SK-N-SH treated with all-trans-retinoic acid at 6 μM for 48 hours (cell line): ENCODE measurements around the gene TMEM176B.

Source experiments
- CSDC2 ChIP-seq: fragments of 250-450 bp; sonication (Bioruptor Pico); IDR thresholded peaks from 2 replicates; pipeline ENCODE4 v1.5.0; 2020; ENCODE audit warnings: mild to moderate bottlenecking, moderate library complexity
- OSR1 ChIP-seq: fragments of 250-450 bp; sonication (Bioruptor Pico); IDR thresholded peaks from 2 replicates; pipeline ENCODE4 v1.8.0; 2022; ENCODE audit warnings: moderate library complexity, mild to moderate bottlenecking, inconsistent platforms
- PPARA ChIP-seq: fragments of 250-450 bp; sonication (Bioruptor Pico); IDR thresholded peaks from 2 replicates; pipeline ENCODE4 v1.5.0; 2020; ENCODE audit warnings: mild to moderate bottlenecking, borderline replicate concordance
- RARB ChIP-seq: fragments of 250-450 bp; sonication (Bioruptor Pico); IDR thresholded peaks from 2 replicates; pipeline ENCODE4 v1.8.0; 2021; ENCODE audit warnings: mild to moderate bottlenecking, moderate library complexity
- SNAI2 ChIP-seq: fragments of 250-450 bp; sonication (Bioruptor Pico); IDR thresholded peaks from 2 replicates; pipeline ENCODE4 v1.5.0; 2020; ENCODE audit warnings: mild to moderate bottlenecking, moderate library complexity
- ZC3H10 ChIP-seq: fragments of 250-450 bp; sonication (Bioruptor Pico); IDR thresholded peaks from 2 replicates; pipeline ENCODE4 v1.5.1; 2021; ENCODE audit warnings: mild to moderate bottlenecking, moderate library complexity
- TF ChIP-seq, protein P1 (sequence below): fragments of 250-450 bp; sonication (Bioruptor Pico); IDR thresholded peaks from 2 replicates; pipeline ENCODE4 v1.8.0; 2020; ENCODE audit warnings: mild to moderate bottlenecking, moderate library complexity, borderline replicate concordance
- TF ChIP-seq, protein P2 (sequence below): fragments of 250-450 bp; sonication (Bioruptor Pico); IDR thresholded peaks from 2 replicates; pipeline ENCODE4 v1.5.1; 2020; ENCODE audit warnings: low read depth, mild to moderate bottlenecking, moderate library complexity

- TF ChIP-seq PPARA (no peak), SNAI2 (CRISPR knock-in tag) (no peak), ZC3H10 (CRISPR knock-in tag) (no peak), OSR1 (no peak), CSDC2 (CRISPR knock-in tag) (no peak), RARB (no peak)
- TF ChIP-seq, protein P1, sequence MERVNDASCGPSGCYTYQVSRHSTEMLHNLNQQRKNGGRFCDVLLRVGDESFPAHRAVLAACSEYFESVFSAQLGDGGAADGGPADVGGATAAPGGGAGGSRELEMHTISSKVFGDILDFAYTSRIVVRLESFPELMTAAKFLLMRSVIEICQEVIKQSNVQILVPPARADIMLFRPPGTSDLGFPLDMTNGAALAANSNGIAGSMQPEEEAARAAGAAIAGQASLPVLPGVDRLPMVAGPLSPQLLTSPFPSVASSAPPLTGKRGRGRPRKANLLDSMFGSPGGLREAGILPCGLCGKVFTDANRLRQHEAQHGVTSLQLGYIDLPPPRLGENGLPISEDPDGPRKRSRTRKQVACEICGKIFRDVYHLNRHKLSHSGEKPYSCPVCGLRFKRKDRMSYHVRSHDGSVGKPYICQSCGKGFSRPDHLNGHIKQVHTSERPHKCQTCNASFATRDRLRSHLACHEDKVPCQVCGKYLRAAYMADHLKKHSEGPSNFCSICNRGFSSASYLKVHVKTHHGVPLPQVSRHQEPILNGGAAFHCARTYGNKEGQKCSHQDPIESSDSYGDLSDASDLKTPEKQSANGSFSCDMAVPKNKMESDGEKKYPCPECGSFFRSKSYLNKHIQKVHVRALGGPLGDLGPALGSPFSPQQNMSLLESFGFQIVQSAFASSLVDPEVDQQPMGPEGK (CRISPR knock-in tag), result no peak
- TF ChIP-seq, protein P2, sequence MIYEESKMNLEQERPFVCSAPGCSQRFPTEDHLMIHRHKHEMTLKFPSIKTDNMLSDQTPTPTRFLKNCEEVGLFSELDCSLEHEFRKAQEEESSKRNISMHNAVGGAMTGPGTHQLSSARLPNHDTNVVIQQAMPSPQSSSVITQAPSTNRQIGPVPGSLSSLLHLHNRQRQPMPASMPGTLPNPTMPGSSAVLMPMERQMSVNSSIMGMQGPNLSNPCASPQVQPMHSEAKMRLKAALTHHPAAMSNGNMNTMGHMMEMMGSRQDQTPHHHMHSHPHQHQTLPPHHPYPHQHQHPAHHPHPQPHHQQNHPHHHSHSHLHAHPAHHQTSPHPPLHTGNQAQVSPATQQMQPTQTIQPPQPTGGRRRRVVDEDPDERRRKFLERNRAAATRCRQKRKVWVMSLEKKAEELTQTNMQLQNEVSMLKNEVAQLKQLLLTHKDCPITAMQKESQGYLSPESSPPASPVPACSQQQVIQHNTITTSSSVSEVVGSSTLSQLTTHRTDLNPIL (CRISPR knock-in tag), result no peak
These were observed 38.9 kb upstream of the TMEM176B start for GRCh38 chr7:150838965-150839650.
